Kidney (tissue), 14 donors: ENCODE data around the gene PTPRG. TPM values are rescaled to one million over a fixed set of nuclear protein-coding genes. Genes with fewer than 3 reads are reported as not detected.
A peak's percentile ranks its signal among the peaks of the same experiment; 100 is the strongest.

Experiments used
- DNase-seq, 5 donors: peaks; one replicate each; pipeline ENCODE4 v3.0.0-alpha.2; 2013 to 2020
- FAIRE-seq: peaks from 2 replicates; lab custom pipeline; 2012; peaks lifted over from hg19 to GRCh38; lab: Jason Lieb, UNC
- H3K27ac ChIP-seq, 2 donors: one replicate each; pipeline ENCODE4 v1.7.0; 2013; ENCODE audit warnings: low read depth in 2 of 2, low read length in 2 of 2, inconsistent platforms in 1 of 2
- H3K27me3 ChIP-seq: one replicate; pipeline ENCODE4 v1.7.1; 2013; ENCODE audit warnings: low read length, inconsistent platforms; ENCODE audit not compliant: control insufficient read depth, insufficient read depth
- H3K36me3 ChIP-seq, 3 donors: one replicate each; pipeline versions ENCODE4 v1.7.0 to v1.7.1; 2013; ENCODE audit warnings: low read length in 3 of 3, control low read depth in 1 of 3, inconsistent platforms in 1 of 3; ENCODE audit not compliant: insufficient read depth in 3 of 3, control insufficient read depth in 2 of 3
- H3K4me1 ChIP-seq, 3 donors: one replicate each; pipeline versions ENCODE4 v1.7.0 to v1.7.1; 2013; ENCODE audit warnings: low read length in 3 of 3, inconsistent platforms in 1 of 3, low read depth in 1 of 3; ENCODE audit not compliant: control insufficient read depth in 2 of 3, insufficient read depth in 2 of 3
- H3K4me3 ChIP-seq, 3 donors: one replicate each; pipeline versions ENCODE4 v1.7.0 to v1.8.1; 2013; ENCODE audit warnings: low read length in 3 of 3, control low read depth in 1 of 3, inconsistent platforms in 1 of 3
- H3K9ac ChIP-seq, 3 donors: one replicate each; pipeline versions ENCODE4 v1.7.0 to v1.7.1; 2013; ENCODE audit warnings: low read length in 3 of 3, control low read depth in 1 of 3, inconsistent platforms in 1 of 3
- H3K9me3 ChIP-seq, 3 donors: one replicate each; pipeline versions ENCODE4 v1.7.0 to v1.7.1; 2013; ENCODE audit warnings: low read length in 3 of 3, control low read depth in 1 of 3, inconsistent platforms in 1 of 3; ENCODE audit not compliant: control insufficient read depth in 2 of 3, insufficient read depth in 1 of 3
- intact Hi-C: fragments of 100-400 bp; cut with DNase I; formaldehyde crosslinking; loops from one replicate; pipeline ENCODE4 v1.11.1; 2022
- polyA plus RNA-seq: library from polyadenylated mRNA; stranded (reverse); fragments of 350-450 nt; fragmentation: Illumina TruSeq; extraction: RNeasy Lipid Tissue Mini Kit (QIAGEN cat#74804); gene quantifications from one replicate; pipeline ENCODE4 v1.2.3, GENCODE V29; 2014; ENCODE audit warnings: low read depth, low replicate concordance; ENCODE audit not compliant: insufficient read depth
- total RNA-seq: library from RNA; stranded (reverse); fragmentation: NEBNext Ultra II Directional; extraction: Animal tissue kit (Norgen Biotek cat#: 25700); gene quantifications from one replicate; pipeline ENCODE4 v1.2.1, GENCODE V29; 2021
- TF ChIP-seq, protein P1 (sequence below): IDR thresholded peaks from 3 replicates; pipeline ENCODE4 v1.5.1; 2012; ENCODE audit warnings: mild to moderate bottlenecking, moderate library complexity, borderline replicate concordance; ENCODE audit not compliant: insufficient read depth; ENCODE audit errors: extremely low read depth
- donor health status: control.
- donor health status: control.
- donor health status: control.
- donor health status: control.
- donor health status: control.
- donor health status: DM: yes; HTN: yes; CAD: no.
- donor health status: Normal renal cell carcinoma (clear cell type).

Gene PTPRG
- total and polyA plus RNA-seq, 2 donors from 2014 or later = 9.2 to 154 TPM

GRCh38 chr3:61913701-61914100 is 352.3 kb downstream of the PTPRG start:
- H3K4me3 ChIP-seq = no peak overlapping the region
- H3K9me3 ChIP-seq = no peaks in the 10 kb centered on the region
- no peaks in the 10 kb centered on the region for H3K27me3 ChIP-seq
- no peaks in the 10 kb centered on the region for H3K36me3 ChIP-seq
- DNase-seq (peak in 2 of 5 donors; percentile 47 to 56), FAIRE-seq (no peak)
- peaks cover 0 to 5% (median 2%) of the 10 kb centered on the region in 3 donors for H3K4me1 ChIP-seq
- H3K9ac ChIP-seq = no peak overlapping the region
- no peak overlapping the region for H3K27ac ChIP-seq
- TF ChIP-seq, protein P1, sequence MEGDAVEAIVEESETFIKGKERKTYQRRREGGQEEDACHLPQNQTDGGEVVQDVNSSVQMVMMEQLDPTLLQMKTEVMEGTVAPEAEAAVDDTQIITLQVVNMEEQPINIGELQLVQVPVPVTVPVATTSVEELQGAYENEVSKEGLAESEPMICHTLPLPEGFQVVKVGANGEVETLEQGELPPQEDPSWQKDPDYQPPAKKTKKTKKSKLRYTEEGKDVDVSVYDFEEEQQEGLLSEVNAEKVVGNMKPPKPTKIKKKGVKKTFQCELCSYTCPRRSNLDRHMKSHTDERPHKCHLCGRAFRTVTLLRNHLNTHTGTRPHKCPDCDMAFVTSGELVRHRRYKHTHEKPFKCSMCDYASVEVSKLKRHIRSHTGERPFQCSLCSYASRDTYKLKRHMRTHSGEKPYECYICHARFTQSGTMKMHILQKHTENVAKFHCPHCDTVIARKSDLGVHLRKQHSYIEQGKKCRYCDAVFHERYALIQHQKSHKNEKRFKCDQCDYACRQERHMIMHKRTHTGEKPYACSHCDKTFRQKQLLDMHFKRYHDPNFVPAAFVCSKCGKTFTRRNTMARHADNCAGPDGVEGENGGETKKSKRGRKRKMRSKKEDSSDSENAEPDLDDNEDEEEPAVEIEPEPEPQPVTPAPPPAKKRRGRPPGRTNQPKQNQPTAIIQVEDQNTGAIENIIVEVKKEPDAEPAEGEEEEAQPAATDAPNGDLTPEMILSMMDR = no peak
- intact Hi-C loops = no loop called here

DNA sequence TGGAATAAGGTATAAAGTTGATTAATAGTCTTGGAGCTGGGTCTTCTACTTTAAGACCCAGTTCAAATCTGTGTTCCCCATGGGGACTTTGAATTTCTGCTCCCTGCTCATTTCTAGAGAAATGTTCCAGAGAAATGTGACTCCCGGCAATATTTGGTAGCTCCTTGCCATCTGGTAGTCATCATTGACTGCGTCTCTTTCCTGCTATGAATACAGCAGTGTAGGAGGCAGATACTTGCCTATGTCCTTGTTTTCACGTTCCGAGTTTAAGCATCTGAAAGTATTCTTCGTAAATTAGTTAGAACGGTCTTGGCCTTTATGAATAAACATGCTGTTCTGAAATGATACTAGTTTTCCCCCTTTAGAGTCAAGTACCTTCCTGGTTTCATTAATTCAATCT is 352.9 kb downstream of the PTPRG start:
- TF ChIP-seq, protein P1 = no peak
- FAIRE-seq (no peak), DNase-seq (no peak)
- Histone ChIP-seq H3K9ac (no peak overlapping the region), H3K36me3 (no peaks in the 10 kb centered on the region), H3K4me3 (no peak overlapping the region), H3K27me3 (no peaks in the 10 kb centered on the region), H3K9me3 (no peaks in the 10 kb centered on the region), H3K4me1 (peaks cover 0 to 5% (median 2%) of the 10 kb centered on the region in 3 donors), H3K27ac (no peak overlapping the region)
- intact Hi-C loops = no loop called here

- H3K4me3 ChIP-seq = no peak overlapping the region
- H3K27me3 ChIP-seq = no peaks in the 10 kb centered on the region
- H3K36me3 ChIP-seq = no peaks in the 10 kb centered on the region
- intact Hi-C loops = no loop called here
- no peak overlapping the region for H3K9ac ChIP-seq
- H3K9me3 ChIP-seq = no peaks in the 10 kb centered on the region
- no peak for FAIRE-seq
- H3K4me1 ChIP-seq = peaks cover 0 to 5% (median 2%) of the 10 kb centered on the region in 3 donors
- DNase-seq = peak in 1 of 5 donors; percentile 60
- no peak overlapping the region for H3K27ac ChIP-seq
- TF ChIP-seq, protein P1 = no peak
Measured at GRCh38 chr3:61915296-61915695, 353.9 kb downstream of the PTPRG start.

DNA sequence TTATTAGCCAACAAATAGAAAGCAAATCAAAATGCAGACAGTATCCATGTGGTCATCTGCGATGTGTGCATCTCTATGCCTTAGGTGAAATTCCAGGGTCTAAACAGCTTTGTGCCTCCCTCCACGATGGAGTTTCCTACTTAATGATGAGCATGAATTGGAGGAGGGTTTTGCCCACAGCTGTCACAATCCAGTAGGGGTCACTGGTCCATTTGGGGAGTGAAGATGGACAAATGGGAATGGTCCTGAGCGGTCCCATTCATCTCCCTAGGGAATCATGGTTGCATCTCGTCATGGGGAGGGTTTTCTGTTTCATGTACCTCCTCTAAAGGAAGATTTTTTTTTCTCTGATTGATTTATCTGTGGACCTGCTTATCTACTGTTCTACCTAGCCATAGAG is 358.0 kb downstream of the PTPRG start:
- no peak for DNase-seq
- Histone ChIP-seq H3K9ac (no peak overlapping the region), H3K4me3 (no peak overlapping the region), H3K27ac (no peak overlapping the region), H3K4me1 (peaks cover 0 to 5% (median 3%) of the 10 kb centered on the region in 3 donors), H3K9me3 (no peaks in the 10 kb centered on the region), H3K36me3 (no peaks in the 10 kb centered on the region), H3K27me3 (no peaks in the 10 kb centered on the region)
- FAIRE-seq = no peak
- TF ChIP-seq, protein P1 = no peak
- intact Hi-C loops = no loop called here
